GM23338 (cell line): ENCODE measurements around the gene SCRT2. TPM values are rescaled to one million over a fixed set of nuclear protein-coding genes. Genes with fewer than 3 reads are reported as not detected.

Experiments
- ATAC-seq: fragments of 200-7000 bp; cut with Tn5 transposase; 3 replicates; pipeline ENCODE4 v1.9.1; 2020
- DNase-seq: peaks from one replicate; pipeline ENCODE4 v3.0.0-alpha.2; 2015; ENCODE audit warnings: low spot score
- H2AFZ ChIP-seq: fragments of 200-600 bp; sonication (generic); 2 replicates; pipeline ENCODE4 v1.8.0; 2016; ENCODE audit warnings: antibody characterized with exemption, mild to moderate bottlenecking, moderate library complexity
- H3F3A ChIP-seq: fragments of 200-600 bp; sonication (generic); replicated peaks from 2 replicates; pipeline ENCODE4 v1.8.0; 2017; ENCODE audit warnings: antibody characterized with exemption, mixed run types, low read depth
- H3K27ac ChIP-seq: fragments of 200-600 bp; sonication (generic); 2 replicates; pipeline ENCODE4 v1.6.1; 2016; ENCODE audit warnings: low read depth
- H3K27me3 ChIP-seq: fragments of 200-600 bp; sonication (generic); 2 replicates; pipeline ENCODE4 v1.8.0; 2016; ENCODE audit warnings: mild to moderate bottlenecking, mixed run types, moderate library complexity; ENCODE audit not compliant: insufficient read depth
- H3K36me3 ChIP-seq: fragments of 200-600 bp; sonication (generic); 2 replicates; pipeline ENCODE4 v1.8.0; 2016; ENCODE audit warnings: mild to moderate bottlenecking; ENCODE audit not compliant: insufficient read depth
- H3K4me1 ChIP-seq: fragments of 200-600 bp; sonication (generic); 2 replicates; pipeline ENCODE4 v1.8.0; 2016; ENCODE audit warnings: mild to moderate bottlenecking, moderate library complexity; ENCODE audit not compliant: insufficient read depth
- H3K4me2 ChIP-seq: fragments of 200-600 bp; sonication (generic); 2 replicates; pipeline ENCODE4 v1.7.1; 2017; ENCODE audit warnings: mixed run types
- H3K4me3 ChIP-seq: fragments of 200-600 bp; sonication (generic); 2 replicates; pipeline ENCODE4 v1.6.1; 2016; ENCODE audit warnings: mixed run types
- H3K79me2 ChIP-seq: fragments of 200-600 bp; sonication (generic); replicated peaks from 2 replicates; pipeline ENCODE4 v1.8.0; 2017; ENCODE audit warnings: mild to moderate bottlenecking; ENCODE audit not compliant: insufficient read depth
- H3K9me2 ChIP-seq: fragments of 200-600 bp; sonication (generic); 2 replicates; pipeline ENCODE4 v1.8.0; 2017; ENCODE audit not compliant: insufficient read depth
- H4K20me1 ChIP-seq: fragments of 200-600 bp; sonication (generic); replicated peaks from 2 replicates; pipeline ENCODE4 v1.8.0; 2017; ENCODE audit warnings: mild to moderate bottlenecking; ENCODE audit not compliant: insufficient read depth
- H3K27ac Mint-ChIP-seq: 2 replicates; pipeline ENCODE4 v1.8.0; 2020; ENCODE audit warnings: inconsistent platforms, mild to moderate bottlenecking, moderate library complexity, mixed read lengths
- H3K27me3 Mint-ChIP-seq: 3 replicates; pipeline ENCODE4 v1.8.0; 2022; ENCODE audit warnings: low read depth, mild to moderate bottlenecking, moderate library complexity, mixed read lengths, inconsistent platforms; ENCODE audit not compliant: insufficient read depth, poor library complexity
- H3K36me3 Mint-ChIP-seq: 3 replicates; pipeline ENCODE4 v1.8.0; 2021; ENCODE audit warnings: low read depth, mild to moderate bottlenecking, inconsistent platforms, moderate library complexity, mixed read lengths
- H3K4me1 Mint-ChIP-seq: 3 replicates; pipeline ENCODE4 v1.8.0; 2020; ENCODE audit warnings: mild to moderate bottlenecking, inconsistent platforms, mixed read lengths
- H3K4me3 Mint-ChIP-seq: 3 replicates; pipeline ENCODE4 v1.8.0; 2021; ENCODE audit warnings: moderate library complexity, mild to moderate bottlenecking, inconsistent platforms, mixed read lengths
- H3K9me3 Mint-ChIP-seq: 3 replicates; pipeline ENCODE4 v1.8.0; 2020; ENCODE audit warnings: moderate library complexity, mild to moderate bottlenecking, inconsistent platforms, mixed read lengths
- CREB1 ChIP-seq: fragments of 250-450 bp; sonication (Bioruptor Pico); IDR thresholded peaks from 2 replicates; pipeline ENCODE4 v1.5.0; 2020; ENCODE audit warnings: low read depth, mild to moderate bottlenecking, moderate library complexity
- EZH2 ChIP-seq: fragments of 200-600 bp; sonication (generic); IDR thresholded peaks from one replicate; pipeline ENCODE4 v1.8.0; 2017; ENCODE audit warnings: antibody characterized with exemption, mild to moderate bottlenecking, low read depth; ENCODE audit not compliant: unreplicated experiment
- EZH2phosphoT487 ChIP-seq: fragments of 200-600 bp; sonication (generic); IDR thresholded peaks from one replicate; pipeline ENCODE4 v1.8.1; 2018; ENCODE audit warnings: antibody characterized with exemption; ENCODE audit not compliant: unreplicated experiment
- JUNB ChIP-seq: IDR thresholded peaks from one replicate; pipeline ENCODE4 v1.6.1; 2016; ENCODE audit warnings: antibody characterized with exemption; ENCODE audit not compliant: unreplicated experiment
- NANOG ChIP-seq: IDR thresholded peaks from 2 replicates; pipeline ENCODE4 v1.6.1; 2016; ENCODE audit warnings: antibody characterized with exemption, borderline replicate concordance
- POLR2AphosphoS5 ChIP-seq: IDR thresholded peaks from 2 replicates; pipeline ENCODE4 v1.6.1; 2016; ENCODE audit warnings: antibody characterized with exemption, low read depth
- REST ChIP-seq: IDR thresholded peaks from one replicate; pipeline ENCODE4 v1.6.1; 2018; ENCODE audit warnings: antibody characterized with exemption; ENCODE audit not compliant: unreplicated experiment
- STAT1 ChIP-seq: IDR thresholded peaks from one replicate; pipeline ENCODE4 v1.6.1; 2016; ENCODE audit warnings: antibody characterized with exemption; ENCODE audit not compliant: unreplicated experiment
- ZNF114 ChIP-seq: fragments of 250-450 bp; sonication (Bioruptor Pico); IDR thresholded peaks from 2 replicates; pipeline ENCODE4 v1.5.0; 2020; ENCODE audit warnings: mild to moderate bottlenecking, moderate library complexity
- ZNF331 ChIP-seq: fragments of 250-450 bp; sonication (Bioruptor Pico); IDR thresholded peaks from 2 replicates; pipeline ENCODE4 v1.5.0; 2020; ENCODE audit warnings: low read depth, mild to moderate bottlenecking, moderate library complexity
- ZNF462 ChIP-seq: fragments of 250-450 bp; sonication (Bioruptor Pico); IDR thresholded peaks from 2 replicates; pipeline ENCODE4 v1.5.0; 2020; ENCODE audit warnings: mild to moderate bottlenecking, moderate library complexity
- polyA plus RNA-seq: library from polyadenylated mRNA; unstranded; fragments of >200 nt; fragmentation: Nextera tagmentation; extraction: Ambion mirVana; gene quantifications from 2 replicates; pipeline ENCODE4 v1.2.1, GENCODE V29; 2016
- total RNA-seq: library from RNA; depleted of rRNA; stranded (reverse); fragments of >200 nt; shearing (Covaris generic); gene quantifications from 2 replicates; pipeline ENCODE4 v1.2.3, GENCODE V29; 2014
- TF ChIP-seq, protein P1 (sequence below), 2 experiments: fragments of 200-600 bp in 1 of 2; sonication (generic) in 1 of 2; conservative IDR thresholded peaks; 2 replicates each; pipeline versions ENCODE4 v1.5.1 to v1.6.1; 2016 to 2017; ENCODE audit warnings: antibody characterized with exemption in 2 of 2, low read depth in 2 of 2, mild to moderate bottlenecking in 2 of 2, moderate library complexity in 1 of 2
- TF ChIP-seq, protein P2 (sequence below): IDR thresholded peaks from 2 replicates; pipeline ENCODE4 v1.6.1; 2016; ENCODE audit warnings: antibody characterized with exemption

The SCRT2 gene
- total and polyA plus RNA-seq, 2 experiments from 2014 or later = 0.31 TPM; not detected in 1

DNA sequence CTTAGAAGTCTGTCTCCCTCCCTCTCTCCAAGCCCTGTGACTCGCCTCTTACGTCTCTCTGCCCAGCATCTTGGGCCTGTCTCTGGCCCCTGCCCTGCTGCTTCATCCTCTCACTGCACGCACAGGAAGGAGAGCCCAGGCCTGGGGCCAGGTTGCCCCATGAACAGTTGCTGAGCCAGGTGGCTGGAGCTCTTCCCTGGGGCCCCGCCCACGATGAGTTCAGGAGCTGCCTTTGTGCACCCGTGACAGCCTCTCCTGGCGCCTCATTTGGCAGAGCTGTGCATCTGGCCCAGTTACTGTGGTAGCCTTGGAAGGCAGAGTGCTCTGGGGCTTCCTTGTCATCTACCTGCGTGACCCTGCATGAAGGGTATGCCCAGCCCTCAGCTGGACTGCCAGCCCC lies 48.2 kb upstream of the SCRT2 start:
- DNase-seq = peak; percentile 58
- no peak overlapping the region for H3K4me3 Mint-ChIP-seq
- Histone ChIP-seq H4K20me1 (no peaks in the 10 kb centered on the region), H3K27ac (no peak overlapping the region), H3K9me2 (no peaks in the 10 kb centered on the region), H2AFZ (no peak overlapping the region), H3K36me3 (no peaks in the 10 kb centered on the region), H3K27me3 (peaks cover 21% of the 10 kb centered on the region), H3F3A (0 out of 2 replicates have a peak, but pooled peaks cover 7% of the 10 kb centered on the region), H3K4me2 (no peak overlapping the region), H3K4me1 (peaks cover 9% of the 10 kb centered on the region), H3K79me2 (no peaks in the 10 kb centered on the region), H3K4me3 (no peak overlapping the region)
- H3K4me1 Mint-ChIP-seq = peaks cover 12% of the 10 kb centered on the region
- no peaks in the 10 kb centered on the region for H3K36me3 Mint-ChIP-seq
- H3K27me3 Mint-ChIP-seq = peaks cover 16% of the 10 kb centered on the region
- no peaks in the 10 kb centered on the region; the same call in 2 of the 3 replicates for H3K9me3 Mint-ChIP-seq
- TF ChIP-seq ZNF114 (CRISPR knock-in tag) (no peak), ZNF331 (no peak), CREB1 (CRISPR knock-in tag) (no peak), EZH2 (no peak), REST (no peak), STAT1 (no peak), NANOG (no peak), POLR2AphosphoS5 (no peak), ZNF462 (CRISPR knock-in tag) (no peak), JUNB (no peak), EZH2phosphoT487 (no peak)
- TF ChIP-seq, protein P1, sequence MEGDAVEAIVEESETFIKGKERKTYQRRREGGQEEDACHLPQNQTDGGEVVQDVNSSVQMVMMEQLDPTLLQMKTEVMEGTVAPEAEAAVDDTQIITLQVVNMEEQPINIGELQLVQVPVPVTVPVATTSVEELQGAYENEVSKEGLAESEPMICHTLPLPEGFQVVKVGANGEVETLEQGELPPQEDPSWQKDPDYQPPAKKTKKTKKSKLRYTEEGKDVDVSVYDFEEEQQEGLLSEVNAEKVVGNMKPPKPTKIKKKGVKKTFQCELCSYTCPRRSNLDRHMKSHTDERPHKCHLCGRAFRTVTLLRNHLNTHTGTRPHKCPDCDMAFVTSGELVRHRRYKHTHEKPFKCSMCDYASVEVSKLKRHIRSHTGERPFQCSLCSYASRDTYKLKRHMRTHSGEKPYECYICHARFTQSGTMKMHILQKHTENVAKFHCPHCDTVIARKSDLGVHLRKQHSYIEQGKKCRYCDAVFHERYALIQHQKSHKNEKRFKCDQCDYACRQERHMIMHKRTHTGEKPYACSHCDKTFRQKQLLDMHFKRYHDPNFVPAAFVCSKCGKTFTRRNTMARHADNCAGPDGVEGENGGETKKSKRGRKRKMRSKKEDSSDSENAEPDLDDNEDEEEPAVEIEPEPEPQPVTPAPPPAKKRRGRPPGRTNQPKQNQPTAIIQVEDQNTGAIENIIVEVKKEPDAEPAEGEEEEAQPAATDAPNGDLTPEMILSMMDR (conservative IDR thresholded peaks at IDR 0.05; ENCODE audit: low read depth in 2 of 2) = no peak
- TF ChIP-seq, protein P2, sequence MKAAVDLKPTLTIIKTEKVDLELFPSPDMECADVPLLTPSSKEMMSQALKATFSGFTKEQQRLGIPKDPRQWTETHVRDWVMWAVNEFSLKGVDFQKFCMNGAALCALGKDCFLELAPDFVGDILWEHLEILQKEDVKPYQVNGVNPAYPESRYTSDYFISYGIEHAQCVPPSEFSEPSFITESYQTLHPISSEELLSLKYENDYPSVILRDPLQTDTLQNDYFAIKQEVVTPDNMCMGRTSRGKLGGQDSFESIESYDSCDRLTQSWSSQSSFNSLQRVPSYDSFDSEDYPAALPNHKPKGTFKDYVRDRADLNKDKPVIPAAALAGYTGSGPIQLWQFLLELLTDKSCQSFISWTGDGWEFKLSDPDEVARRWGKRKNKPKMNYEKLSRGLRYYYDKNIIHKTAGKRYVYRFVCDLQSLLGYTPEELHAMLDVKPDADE = no peak
- no peak overlapping the region for H3K27ac Mint-ChIP-seq
- peak; percentile 7; the same call in 2 of the 3 replicates for ATAC-seq
